H9 (cell line): Measurements from ENCODE around the gene SLC5A1. TPM values are rescaled to one million over a fixed set of nuclear protein-coding genes. Genes with fewer than 3 reads are reported as not detected.

ENCODE experiments used
- DNase-seq: peaks from one replicate; pipeline ENCODE4 v3.0.0-alpha.2; 2017
- H2AFZ ChIP-seq: one replicate; pipeline ENCODE4 v1.6.1; 2013; ENCODE audit warnings: mild to moderate bottlenecking, low read length, control low read depth, moderate library complexity
- H2AK5ac ChIP-seq: 2 replicates; pipeline ENCODE4 v1.6.1; 2013; ENCODE audit warnings: low read length, control low read depth, mixed read lengths; ENCODE audit not compliant: insufficient read length
- H2BK120ac ChIP-seq: one replicate; pipeline ENCODE4 v1.6.1; 2013; ENCODE audit warnings: low read depth, mild to moderate bottlenecking, low read length, control low read depth, inconsistent platforms; ENCODE audit not compliant: poor library complexity, severe bottlenecking
- H2BK12ac ChIP-seq: 2 replicates; pipeline ENCODE4 v1.6.1; 2013; ENCODE audit warnings: low read length, control low read depth, mixed read lengths, low read depth; ENCODE audit not compliant: insufficient read length
- H2BK15ac ChIP-seq: 2 replicates; pipeline ENCODE4 v1.6.1; 2013; ENCODE audit warnings: low read depth, low read length, control low read depth
- H2BK20ac ChIP-seq: one replicate; pipeline ENCODE4 v1.6.1; 2013; ENCODE audit warnings: low read depth, mild to moderate bottlenecking, low read length, control low read depth, inconsistent platforms; ENCODE audit not compliant: poor library complexity, severe bottlenecking
- H2BK5ac ChIP-seq: 2 replicates; pipeline ENCODE4 v1.6.1; 2013; ENCODE audit warnings: low read length, control low read depth, mixed read lengths; ENCODE audit not compliant: insufficient read length
- H3K14ac ChIP-seq: 2 replicates; pipeline ENCODE4 v1.6.1; 2013; ENCODE audit warnings: low read length, control low read depth; ENCODE audit not compliant: insufficient read depth
- H3K18ac ChIP-seq: 2 replicates; pipeline ENCODE4 v1.6.1; 2013; ENCODE audit warnings: low read depth, mild to moderate bottlenecking, mixed read lengths, low read length, control low read depth; ENCODE audit not compliant: insufficient read length
- H3K23ac ChIP-seq: 2 replicates; pipeline ENCODE4 v1.6.1; 2013; ENCODE audit warnings: low read length, control low read depth, mixed read lengths, low read depth; ENCODE audit not compliant: insufficient read length
- H3K23me2 ChIP-seq: 2 replicates; pipeline ENCODE4 v1.6.1; 2013; ENCODE audit warnings: low read depth, mild to moderate bottlenecking, mixed read lengths, low read length, control low read depth; ENCODE audit not compliant: insufficient read length, poor library complexity, severe bottlenecking
- H3K27ac ChIP-seq: 2 replicates; pipeline ENCODE4 v1.5.1; 2013; ENCODE audit warnings: low read length, control low read depth, mixed read lengths, low read depth; ENCODE audit not compliant: insufficient read length
- H3K27me3 ChIP-seq: 2 replicates; pipeline ENCODE4 v1.6.1; 2013; ENCODE audit warnings: low read length, control low read depth, inconsistent platforms; ENCODE audit not compliant: insufficient read depth
- H3K4ac ChIP-seq: 2 replicates; pipeline ENCODE4 v1.6.1; 2013; ENCODE audit warnings: low read depth, mild to moderate bottlenecking, control low read depth, inconsistent platforms, low read length, moderate library complexity
- H3K4me1 ChIP-seq: 2 replicates; pipeline ENCODE4 v1.6.1; 2013; ENCODE audit warnings: low read length, control low read depth, inconsistent platforms; ENCODE audit not compliant: insufficient read depth
- H3K4me2 ChIP-seq: 2 replicates; pipeline ENCODE4 v1.6.1; 2013; ENCODE audit warnings: low read length, control low read depth, mixed read lengths; ENCODE audit not compliant: insufficient read length, insufficient read depth
- H3K56ac ChIP-seq: 2 replicates; pipeline ENCODE4 v1.6.1; 2013; ENCODE audit warnings: low read depth, mild to moderate bottlenecking, mixed read lengths, low read length, control low read depth; ENCODE audit not compliant: insufficient read length
- H3K79me1 ChIP-seq: 2 replicates; pipeline ENCODE4 v1.6.1; 2013; ENCODE audit warnings: low read depth, mild to moderate bottlenecking, moderate library complexity, low read length, control low read depth, inconsistent platforms; ENCODE audit not compliant: insufficient read depth, poor library complexity, severe bottlenecking
- H3K79me2 ChIP-seq: 2 replicates; pipeline ENCODE4 v1.6.1; 2013; ENCODE audit warnings: low read length, control low read depth, inconsistent platforms; ENCODE audit not compliant: insufficient read depth
- H3K9ac ChIP-seq: 2 replicates; pipeline ENCODE4 v1.6.1; 2013; ENCODE audit warnings: low read length, control low read depth, mixed read lengths; ENCODE audit not compliant: insufficient read length; ENCODE audit errors: extremely low read depth
- H3K9me3 ChIP-seq: one replicate; pipeline ENCODE4 v1.6.1; 2013; ENCODE audit warnings: low read depth, low read length, inconsistent platforms; ENCODE audit not compliant: control insufficient read depth
- H3T11ph ChIP-seq: one replicate; pipeline ENCODE4 v1.6.1; 2013; ENCODE audit warnings: mild to moderate bottlenecking, low read length, control low read depth, inconsistent platforms
- H4K20me1 ChIP-seq: one replicate; pipeline ENCODE4 v1.6.1; 2013; ENCODE audit not compliant: control insufficient read depth, insufficient read length, insufficient read depth
- H4K5ac ChIP-seq: 2 replicates; pipeline ENCODE4 v1.6.1; 2013; ENCODE audit warnings: low read depth, mild to moderate bottlenecking, mixed read lengths, low read length, control low read depth; ENCODE audit not compliant: insufficient read length
- H4K8ac ChIP-seq: replicated peaks from 2 replicates; pipeline ENCODE4 v1.6.1; 2013; ENCODE audit warnings: low read length, control low read depth, mixed read lengths, low read depth; ENCODE audit not compliant: insufficient read length
- H4K91ac ChIP-seq: 2 replicates; pipeline ENCODE4 v1.6.1; 2013; ENCODE audit warnings: low read depth, mild to moderate bottlenecking, moderate library complexity, mixed read lengths, low read length, control low read depth; ENCODE audit not compliant: insufficient read length
- H3K27ac Mint-ChIP-seq, 3 experiments: 2 replicates in 2 of 3; 3 replicates in 1 of 3; pipeline ENCODE4 v1.8.0; 2020 to 2021; ENCODE audit warnings: mixed read lengths in 3 of 3, mild to moderate bottlenecking in 1 of 3, moderate library complexity in 1 of 3
- H3K27me3 Mint-ChIP-seq: 2 replicates; pipeline ENCODE4 v1.8.0; 2021; ENCODE audit warnings: low read depth, mild to moderate bottlenecking, moderate library complexity, mixed read lengths
- H3K36me3 Mint-ChIP-seq, 3 experiments: 2 replicates in 2 of 3; 3 replicates in 1 of 3; pipeline ENCODE4 v1.8.0; 2020 to 2021; ENCODE audit warnings: low read depth in 3 of 3, mixed read lengths in 3 of 3; ENCODE audit not compliant: insufficient read depth in 1 of 3
- H3K4me1 Mint-ChIP-seq, 2 experiments: 2 replicates each; pipeline ENCODE4 v1.8.0; 2020; ENCODE audit warnings: mixed read lengths in 2 of 2
- H3K4me3 Mint-ChIP-seq, 2 experiments: 2 replicates in 1 of 2; 3 replicates in 1 of 2; pipeline ENCODE4 v1.8.0; 2020 to 2021; ENCODE audit warnings: mild to moderate bottlenecking in 2 of 2, mixed read lengths in 2 of 2, moderate library complexity in 1 of 2
- H3K9me3 Mint-ChIP-seq, 2 experiments: 2 replicates in 1 of 2; 3 replicates in 1 of 2; pipeline ENCODE4 v1.8.0; 2020; ENCODE audit warnings: mild to moderate bottlenecking in 2 of 2, mixed read lengths in 2 of 2, moderate library complexity in 1 of 2
- WGBS: extraction: QIAGEN DNeasy Blood & Tissue Kit; methylation state at CpG from one replicate; pipeline ENCODE4 v1.1.7; 2013; ENCODE audit warnings: missing lambda C conversion rate, low lambda C conversion rate, mixed read lengths; ENCODE audit not compliant: insufficient read length; ENCODE audit errors: extremely low coverage; 5-methylcytosine and 5-hydroxymethylcytosine counted together
- total RNA-seq: library from RNA; stranded (reverse); gene quantifications from 2 replicates; pipeline ENCODE4 v1.2.1, GENCODE V29; 2021
- TF ChIP-seq, protein P1 (sequence below): fragments of 200-600 bp; sonication (generic); conservative IDR thresholded peaks from 3 replicates; pipeline ENCODE4 v1.8.0; 2021; ENCODE audit warnings: antibody characterized with exemption, mild to moderate bottlenecking

The SLC5A1 gene
- total RNA-seq, 1 experiment from 2014 or later, result not detected

DNA sequence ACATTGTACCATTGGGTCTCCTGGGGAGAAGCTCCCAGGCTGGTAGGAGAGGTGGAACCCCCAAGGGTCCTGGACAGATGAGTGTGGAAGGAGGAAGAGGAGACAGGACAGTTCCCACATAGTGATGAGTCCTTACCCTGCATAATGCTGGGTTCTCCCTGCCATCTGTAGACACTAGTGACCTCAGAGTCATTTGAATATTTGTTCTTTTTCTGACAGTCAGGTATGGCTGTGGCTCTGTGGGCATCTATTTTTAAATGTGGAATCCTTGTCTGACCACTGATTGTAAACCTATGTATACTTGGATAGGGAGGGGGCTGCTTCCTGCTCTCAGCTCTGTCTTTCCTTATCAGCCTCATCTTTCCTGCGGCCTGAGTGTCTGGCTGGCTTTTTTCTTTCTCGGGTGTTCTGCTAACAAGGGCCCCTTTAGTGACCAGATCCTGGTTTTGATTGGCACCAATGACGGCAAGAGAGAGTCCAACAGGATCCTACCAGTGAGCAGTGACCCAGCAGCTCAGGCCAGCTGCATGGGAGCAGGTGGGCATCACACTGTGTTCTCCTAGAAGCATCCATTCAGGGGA is 2.6 kb upstream of the SLC5A1 start:
- Histone ChIP-seq H4K8ac (no peak overlapping the region), H3K79me2 (no peaks in the 10 kb centered on the region), H3K79me1 (no peaks in the 10 kb centered on the region), H2AK5ac (no peak overlapping the region), H3K56ac (no peak overlapping the region), H3K18ac (no peak overlapping the region), H2BK120ac (no peak overlapping the region), H2AFZ (no peak overlapping the region), H4K5ac (no peak overlapping the region), H3K9ac (no peak overlapping the region), H3K4ac (no peak overlapping the region), H3K23ac (no peak overlapping the region), H4K20me1 (no peaks in the 10 kb centered on the region), H3K4me1 (no peaks in the 10 kb centered on the region), H3K14ac (no peak overlapping the region), H3T11ph (no peak overlapping the region), H2BK15ac (no peak overlapping the region), H3K4me2 (no peak overlapping the region), H4K91ac (no peak overlapping the region), H3K23me2 (no peaks in the 10 kb centered on the region), H2BK20ac (no peak overlapping the region), H3K9me3 (no peaks in the 10 kb centered on the region), H3K27me3 (no peaks in the 10 kb centered on the region; the same call in 1 of the 2 replicates), H3K27ac (no peak overlapping the region), H2BK5ac (no peak overlapping the region), H2BK12ac (peak overlapping the region; percentile 53)
- peaks cover 69% of the 10 kb centered on the region for H3K27me3 Mint-ChIP-seq
- H3K9me3 Mint-ChIP-seq, result no peaks in the 10 kb centered on the region
- peak overlapping the region in 1 of 3 experiments; percentile 87; a peak in 1 of 7 replicates for H3K27ac Mint-ChIP-seq
- TF ChIP-seq, protein P1, sequence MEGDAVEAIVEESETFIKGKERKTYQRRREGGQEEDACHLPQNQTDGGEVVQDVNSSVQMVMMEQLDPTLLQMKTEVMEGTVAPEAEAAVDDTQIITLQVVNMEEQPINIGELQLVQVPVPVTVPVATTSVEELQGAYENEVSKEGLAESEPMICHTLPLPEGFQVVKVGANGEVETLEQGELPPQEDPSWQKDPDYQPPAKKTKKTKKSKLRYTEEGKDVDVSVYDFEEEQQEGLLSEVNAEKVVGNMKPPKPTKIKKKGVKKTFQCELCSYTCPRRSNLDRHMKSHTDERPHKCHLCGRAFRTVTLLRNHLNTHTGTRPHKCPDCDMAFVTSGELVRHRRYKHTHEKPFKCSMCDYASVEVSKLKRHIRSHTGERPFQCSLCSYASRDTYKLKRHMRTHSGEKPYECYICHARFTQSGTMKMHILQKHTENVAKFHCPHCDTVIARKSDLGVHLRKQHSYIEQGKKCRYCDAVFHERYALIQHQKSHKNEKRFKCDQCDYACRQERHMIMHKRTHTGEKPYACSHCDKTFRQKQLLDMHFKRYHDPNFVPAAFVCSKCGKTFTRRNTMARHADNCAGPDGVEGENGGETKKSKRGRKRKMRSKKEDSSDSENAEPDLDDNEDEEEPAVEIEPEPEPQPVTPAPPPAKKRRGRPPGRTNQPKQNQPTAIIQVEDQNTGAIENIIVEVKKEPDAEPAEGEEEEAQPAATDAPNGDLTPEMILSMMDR, result no peak
- no peaks in the 10 kb centered on the region for H3K4me1 Mint-ChIP-seq
- H3K36me3 Mint-ChIP-seq, result no peaks in the 10 kb centered on the region
- DNase-seq, result no peak
- no CpG with 5 or more reads among the region's 3 CpGs for WGBS
- peak overlapping the region in 1 of 2 experiments; percentile 19; a peak in 1 of 5 replicates for H3K4me3 Mint-ChIP-seq
